Ascending aorta (tissue), 2 donors: ENCODE data around the gene APMAP. TPM values are rescaled to one million over a fixed set of nuclear protein-coding genes. Genes with fewer than 3 reads are reported as not detected.

Source experiments
- DNase-seq, 2 donors: peaks; one replicate each; pipeline ENCODE4 v3.0.0-alpha.2; 2019; ENCODE audit warnings: low spot score in 2 of 2
- H3K27ac ChIP-seq, 2 donors: fragments of 200-600 bp; sonication (generic); one replicate each; pipeline ENCODE4 v1.5.1; 2016 to 2017; ENCODE audit warnings: mild to moderate bottlenecking in 1 of 2
- H3K27me3 ChIP-seq: fragments of 200-600 bp; sonication (generic); one replicate; pipeline ENCODE4 v1.5.1; 2017
- H3K36me3 ChIP-seq, 2 donors: fragments of 200-600 bp; sonication (generic); one replicate each; pipeline ENCODE4 v1.5.1; 2016
- H3K4me1 ChIP-seq, 2 donors: fragments of 200-600 bp; sonication (generic); one replicate each; pipeline ENCODE4 v1.5.1; 2016 to 2017; ENCODE audit warnings: mild to moderate bottlenecking in 1 of 2
- H3K4me3 ChIP-seq, 2 donors: fragments of 200-600 bp; sonication (generic); one replicate each; pipeline ENCODE4 v1.5.1; 2016 to 2017; ENCODE audit warnings: mild to moderate bottlenecking in 1 of 2
- H3K9me3 ChIP-seq, 2 donors: fragments of 200-600 bp; sonication (generic); one replicate each; pipeline ENCODE4 v1.5.1; 2016
- intact Hi-C: fragments of 100-400 bp; cut with DNase I; formaldehyde crosslinking; loops from one replicate; pipeline ENCODE4 v1.15.1; 2023
- total RNA-seq: library from RNA; depleted of rRNA; stranded (reverse); fragments of >200 nt; gene quantifications from one replicate; pipeline ENCODE4 v1.1.0, GENCODE V29; 2016
- TF ChIP-seq, protein P1 (sequence below), 3 experiments: fragments of 200-600 bp in 2 of 3; fragments of 450-650 bp in 1 of 3; sonication (generic) in 2 of 3; IDR thresholded peaks; one replicate each; pipeline ENCODE4 v1.5.1; 2016 to 2019; ENCODE audit warnings: antibody characterized with exemption in 3 of 3, mild to moderate bottlenecking in 1 of 3, moderate library complexity in 1 of 3

The APMAP gene
- total RNA-seq, 1 donor from 2014 or later, result 44.8 TPM

DNA sequence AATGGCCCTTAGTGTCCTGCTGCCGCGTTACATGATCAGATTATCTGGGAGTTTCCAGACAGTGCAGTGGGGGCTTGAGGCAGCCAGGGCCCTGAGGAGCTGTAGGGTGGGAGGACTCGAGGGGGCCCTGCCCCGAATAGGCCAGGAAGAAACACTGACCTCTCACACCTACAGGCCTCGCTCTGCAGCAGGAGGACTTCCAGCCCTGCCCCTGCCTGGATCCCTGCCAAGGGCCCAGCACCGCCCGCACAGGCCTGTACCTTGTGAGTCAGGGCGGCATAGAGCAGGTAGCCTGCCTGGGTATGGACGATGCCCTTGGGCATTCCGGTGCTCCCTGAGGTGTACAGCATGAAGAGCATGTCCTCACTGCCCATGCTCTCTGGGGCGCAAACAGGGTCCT lies 30.1 kb upstream of the APMAP start:
- Histone ChIP-seq H3K27ac (no peak overlapping the region), H3K4me1 (no peaks in the 10 kb centered on the region), H3K9me3 (no peaks in the 10 kb centered on the region), H3K4me3 (no peak overlapping the region), H3K27me3 (no peaks in the 10 kb centered on the region), H3K36me3 (peaks cover 18 to 25% of the 10 kb centered on the region in 2 donors)
- intact Hi-C loops, result no loop called here
- TF ChIP-seq, protein P1, sequence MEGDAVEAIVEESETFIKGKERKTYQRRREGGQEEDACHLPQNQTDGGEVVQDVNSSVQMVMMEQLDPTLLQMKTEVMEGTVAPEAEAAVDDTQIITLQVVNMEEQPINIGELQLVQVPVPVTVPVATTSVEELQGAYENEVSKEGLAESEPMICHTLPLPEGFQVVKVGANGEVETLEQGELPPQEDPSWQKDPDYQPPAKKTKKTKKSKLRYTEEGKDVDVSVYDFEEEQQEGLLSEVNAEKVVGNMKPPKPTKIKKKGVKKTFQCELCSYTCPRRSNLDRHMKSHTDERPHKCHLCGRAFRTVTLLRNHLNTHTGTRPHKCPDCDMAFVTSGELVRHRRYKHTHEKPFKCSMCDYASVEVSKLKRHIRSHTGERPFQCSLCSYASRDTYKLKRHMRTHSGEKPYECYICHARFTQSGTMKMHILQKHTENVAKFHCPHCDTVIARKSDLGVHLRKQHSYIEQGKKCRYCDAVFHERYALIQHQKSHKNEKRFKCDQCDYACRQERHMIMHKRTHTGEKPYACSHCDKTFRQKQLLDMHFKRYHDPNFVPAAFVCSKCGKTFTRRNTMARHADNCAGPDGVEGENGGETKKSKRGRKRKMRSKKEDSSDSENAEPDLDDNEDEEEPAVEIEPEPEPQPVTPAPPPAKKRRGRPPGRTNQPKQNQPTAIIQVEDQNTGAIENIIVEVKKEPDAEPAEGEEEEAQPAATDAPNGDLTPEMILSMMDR (IDR thresholded peaks at IDR 0.05), result no peak
- peak in 1 of 2 donors; percentile 63 for DNase-seq

DNA sequence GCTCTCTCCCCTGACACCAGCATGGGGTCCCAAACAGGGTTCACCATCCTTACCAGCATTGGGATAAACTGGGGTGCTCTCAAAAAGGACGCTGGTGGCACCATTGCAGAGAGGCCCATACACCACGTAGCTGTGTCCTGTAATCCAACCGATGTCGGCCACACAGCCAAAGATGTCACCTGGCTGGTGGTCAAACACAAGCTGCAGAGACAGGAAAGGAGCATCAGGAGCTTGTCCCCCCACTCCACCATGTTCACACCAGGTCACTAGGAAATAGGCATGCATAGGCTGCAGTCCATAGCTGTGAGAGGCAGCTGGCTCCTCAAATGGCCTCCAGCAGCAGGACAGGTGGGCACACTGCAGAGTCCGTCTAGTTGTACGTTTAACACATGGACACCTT lies 28.8 kb upstream of the APMAP start:
- intact Hi-C loops, result no loop called here
- Histone ChIP-seq H3K27me3 (no peaks in the 10 kb centered on the region), H3K9me3 (no peaks in the 10 kb centered on the region), H3K27ac (no peak overlapping the region), H3K36me3 (peaks cover 21 to 33% of the 10 kb centered on the region in 2 donors), H3K4me1 (no peaks in the 10 kb centered on the region), H3K4me3 (no peak overlapping the region)
- TF ChIP-seq, protein P1 (IDR thresholded peaks at IDR 0.05), result no peak
- peak in 1 of 2 donors; percentile 21 for DNase-seq

DNA sequence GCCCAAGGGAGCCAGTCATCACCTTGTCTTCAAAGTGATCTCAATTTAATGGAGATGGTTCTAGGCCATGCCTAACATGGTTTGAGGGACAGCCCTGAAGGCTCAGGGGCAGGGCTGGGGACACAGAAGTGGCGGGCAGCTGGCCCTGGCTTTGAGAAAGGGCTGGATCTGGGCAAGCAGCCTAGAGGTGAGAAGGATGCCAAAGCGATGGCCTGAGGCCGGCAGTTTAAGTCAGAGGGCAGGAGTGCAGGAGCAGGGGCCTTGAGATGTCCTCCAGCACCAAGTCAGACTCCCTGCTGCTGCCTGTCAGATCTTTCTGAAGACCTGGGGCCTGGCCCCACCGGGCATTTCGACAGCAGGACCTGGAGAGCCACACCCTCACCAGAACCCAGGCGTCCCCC lies 28.4 kb upstream of the APMAP start:
- H3K4me3 ChIP-seq, result no peak overlapping the region
- no peaks in the 10 kb centered on the region for H3K27me3 ChIP-seq
- H3K27ac ChIP-seq, result no peak overlapping the region
- peak in 1 of 2 donors; percentile 51 for DNase-seq
- TF ChIP-seq, protein P1 (IDR thresholded peaks at IDR 0.05), result no peak
- H3K9me3 ChIP-seq, result no peaks in the 10 kb centered on the region
- no peaks in the 10 kb centered on the region for H3K4me1 ChIP-seq
- intact Hi-C loops, result no loop called here
- H3K36me3 ChIP-seq, result peaks cover 25 to 38% of the 10 kb centered on the region in 2 donors

DNA sequence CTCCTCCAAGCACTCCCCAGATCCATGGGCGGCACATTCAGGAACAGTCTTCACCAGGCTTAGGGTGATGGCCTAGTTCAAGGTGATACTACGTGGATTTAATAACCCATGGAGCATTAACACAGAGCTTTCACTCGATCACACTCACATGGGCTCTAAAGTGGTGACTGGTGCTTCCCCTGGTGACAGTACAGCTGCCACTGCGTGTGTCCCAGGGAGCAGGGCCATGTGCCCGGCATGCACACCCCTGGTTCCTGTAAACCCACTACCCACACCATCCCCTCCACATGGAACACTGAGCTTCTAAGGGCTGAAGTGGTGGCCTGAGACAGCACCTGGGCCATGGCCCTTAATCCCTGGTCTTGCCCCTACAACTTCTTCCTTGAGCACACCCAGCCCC lies 27.8 kb upstream of the APMAP start:
- Histone ChIP-seq H3K36me3 (peaks cover 29 to 43% of the 10 kb centered on the region in 2 donors), H3K27me3 (no peaks in the 10 kb centered on the region), H3K4me1 (no peaks in the 10 kb centered on the region), H3K9me3 (no peaks in the 10 kb centered on the region), H3K27ac (no peak overlapping the region), H3K4me3 (no peak overlapping the region)
- intact Hi-C loops, result no loop called here
- TF ChIP-seq, protein P1 (IDR thresholded peaks at IDR 0.05), result no peak
- peak in 1 of 2 donors; percentile 2 for DNase-seq

DNA sequence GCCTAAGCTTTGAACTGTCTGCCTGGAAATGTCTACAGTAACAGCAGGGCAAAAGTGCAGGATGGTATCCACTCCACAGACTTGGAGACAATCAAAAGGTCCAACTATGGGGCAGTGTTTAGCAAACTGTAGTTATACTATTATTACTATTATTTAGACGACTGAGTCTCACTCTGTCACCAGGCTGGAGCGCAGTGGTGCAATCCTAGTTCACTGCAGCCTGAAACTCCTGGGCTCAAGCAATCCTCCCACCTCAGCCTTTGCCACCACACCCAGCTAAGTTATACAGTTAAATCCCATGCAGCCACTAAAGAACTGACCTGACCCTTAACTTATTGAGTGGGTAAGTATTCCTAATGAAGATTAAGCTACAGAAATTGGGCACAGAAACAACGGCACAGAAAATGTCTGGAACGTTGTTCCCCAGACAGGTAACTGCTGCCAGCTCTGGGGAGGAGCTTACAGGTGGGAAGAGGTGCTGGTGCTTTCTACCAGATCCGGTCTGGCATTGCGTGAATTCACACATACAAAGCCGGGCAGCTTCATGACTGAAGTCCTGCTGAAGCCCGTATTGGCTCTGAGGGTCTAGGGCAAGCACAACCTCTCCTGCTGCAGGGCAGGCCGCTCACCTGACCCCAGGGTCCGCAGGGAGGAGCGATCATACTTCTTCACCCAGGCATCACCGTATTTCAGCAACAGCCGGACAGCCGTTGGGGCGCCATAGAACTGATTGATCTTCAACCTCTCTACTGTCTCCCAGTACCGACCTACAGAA lies 27.0 kb upstream of the APMAP start:
- DNase-seq, result peak in 1 of 2 donors; percentile 37
- H3K27ac ChIP-seq, result no peak overlapping the region
- intact Hi-C loops, result no loop called here

More for the DNA sequence above, 27.0 kb upstream of the APMAP start:
- TF ChIP-seq, protein P1 (IDR thresholded peaks at IDR 0.05), result no peak
- Histone ChIP-seq H3K4me1 (no peaks in the 10 kb centered on the region), H3K9me3 (no peaks in the 10 kb centered on the region), H3K4me3 (no peak overlapping the region), H3K36me3 (peaks cover 36 to 49% of the 10 kb centered on the region in 2 donors), H3K27me3 (no peaks in the 10 kb centered on the region)
